ENCODE measurements around the gene CCDC7.
"Not testable (repeated sequence)": the region's sequence is repeated elsewhere in the genome, so short reads cannot be mapped to it uniquely, and the experiment has no call there.

Gene CCDC7

GRCh38 chr10:32890444-32890843 lies 444.5 kb downstream of the CCDC7 start:
- no peak for DNase-seq

GRCh38 chr10:32891261-32891660 lies 445.3 kb downstream of the CCDC7 start:
- DNase-seq = no peak

DNA sequence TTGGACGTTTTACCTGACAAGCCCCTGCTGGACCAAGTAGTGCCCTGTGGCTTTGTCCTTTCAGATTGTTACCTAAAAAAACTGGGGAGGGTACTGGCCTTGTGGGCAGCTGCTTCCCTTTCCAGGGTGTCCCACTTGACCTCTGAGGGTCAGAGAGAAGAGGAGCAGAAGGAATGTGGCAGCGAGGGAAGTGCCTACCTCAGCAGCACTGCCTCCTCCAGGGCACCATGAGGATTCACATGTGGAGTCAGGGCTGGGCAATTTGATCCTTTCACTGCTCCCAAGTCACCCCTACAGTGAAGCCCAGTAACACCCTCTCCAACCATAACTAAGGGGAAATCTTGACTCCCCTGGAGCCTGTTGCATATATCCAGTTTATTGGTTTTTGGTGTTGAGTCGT lies 447.5 kb downstream of the CCDC7 start:
- no peak for DNase-seq

- DNase-seq = no peak
Measured at GRCh38 chr10:32893916-32894664, 448.1 kb downstream of the CCDC7 start.

DNA sequence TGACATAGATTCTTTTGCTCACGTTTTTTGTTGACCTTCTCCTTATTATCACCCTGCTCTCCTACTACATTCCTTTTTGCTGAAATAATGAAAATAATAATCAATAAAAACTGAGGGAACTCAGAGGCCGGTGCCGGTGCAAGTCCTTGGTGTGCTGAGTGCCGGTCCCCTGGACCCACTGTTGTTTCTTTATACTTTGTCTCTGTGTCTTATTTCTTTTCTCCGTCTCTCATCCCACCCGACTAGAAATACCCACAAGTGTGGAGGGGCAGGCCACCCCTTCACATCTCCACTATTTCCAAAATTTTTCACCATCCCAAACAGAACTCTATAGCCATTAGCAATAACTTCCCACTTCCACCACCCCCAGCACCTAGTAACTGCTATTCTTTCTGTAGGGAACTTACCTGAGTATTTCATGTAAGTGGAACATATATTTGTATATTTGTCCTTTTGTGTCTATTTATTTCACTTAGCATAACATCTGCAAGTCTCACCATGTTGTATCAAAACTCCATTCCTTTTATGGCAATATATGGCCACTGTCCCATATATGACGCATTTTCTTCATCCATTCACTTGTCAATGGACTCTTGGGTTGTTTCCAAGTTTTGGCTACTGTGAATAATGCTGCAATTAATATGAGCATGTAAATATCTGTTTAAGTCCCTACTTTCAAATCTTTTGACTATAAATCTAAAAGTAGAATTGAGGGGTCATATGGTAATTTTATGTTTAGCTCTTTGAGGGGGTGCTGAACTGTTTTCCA lies 449.4 kb downstream of the CCDC7 start:
- not testable (repeated sequence) for DNase-seq

GRCh38 chr10:32901815-32902214 lies 455.9 kb downstream of the CCDC7 start:
- DNase-seq = no peak

DNA sequence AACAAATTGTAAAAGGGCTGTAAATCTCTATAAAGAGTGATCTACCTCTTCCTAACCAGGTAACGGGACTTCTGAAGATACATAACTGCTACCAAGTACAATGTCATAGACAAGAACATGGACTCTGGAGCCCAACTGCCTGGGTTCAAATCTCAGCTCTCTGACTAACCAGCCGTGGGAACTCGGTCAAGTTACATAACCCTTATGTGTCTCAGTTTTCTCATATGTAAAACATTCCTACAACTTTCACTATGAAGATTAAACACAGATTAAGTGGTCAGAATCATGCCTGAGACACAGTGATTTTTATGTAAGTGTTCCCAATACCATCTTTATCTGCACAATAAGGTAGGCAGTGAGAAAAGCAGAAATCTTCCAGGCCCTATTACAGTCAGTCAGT lies 459.5 kb downstream of the CCDC7 start:
- DNase-seq = no peak

DNA sequence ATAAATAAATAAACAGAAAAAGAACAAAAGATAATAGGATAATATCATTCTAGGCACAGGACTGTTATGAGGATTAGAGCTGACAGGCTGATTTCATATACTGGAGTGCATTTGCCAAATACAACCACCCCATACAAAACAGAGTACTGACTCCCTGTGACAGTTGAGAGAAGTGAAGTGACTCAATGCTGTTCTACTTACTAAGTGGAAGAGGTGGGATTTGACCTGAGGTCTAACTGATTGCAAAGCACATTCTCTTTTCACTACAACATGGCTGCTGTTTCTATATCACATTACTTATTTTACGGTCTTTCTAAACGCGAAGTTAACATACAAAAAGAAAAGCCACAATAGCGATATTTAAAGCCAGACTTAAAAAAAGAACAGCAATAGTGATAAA lies 460.7 kb downstream of the CCDC7 start:
- no peak for DNase-seq

- DNase-seq = no peak
Measured at GRCh38 chr10:32909456-32909855, 463.5 kb downstream of the CCDC7 start.

GRCh38 chr10:32909970-32910369 lies 464.0 kb downstream of the CCDC7 start:
- DNase-seq = not testable (repeated sequence)

GRCh38 chr10:32911285-32912016 lies 465.5 kb downstream of the CCDC7 start:
- no peak for DNase-seq

DNA sequence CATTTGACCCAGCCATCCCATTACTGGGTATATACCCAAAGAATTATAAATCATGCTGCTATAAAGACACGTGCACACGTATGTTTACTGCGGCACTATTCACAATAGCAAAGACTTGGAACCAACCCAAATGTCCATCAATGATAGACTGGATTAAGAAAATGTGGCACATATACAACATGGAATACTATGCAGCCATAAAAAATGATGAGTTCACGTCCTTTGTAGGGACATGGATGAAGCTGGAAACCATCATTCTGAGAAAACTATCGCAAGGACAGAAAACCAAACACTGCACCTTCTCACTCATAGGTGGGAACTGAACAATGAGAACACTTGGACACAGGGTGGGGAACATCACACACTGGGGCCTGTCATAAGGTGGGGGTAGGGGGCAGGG lies 471.9 kb downstream of the CCDC7 start:
- not testable (repeated sequence) for DNase-seq

DNA sequence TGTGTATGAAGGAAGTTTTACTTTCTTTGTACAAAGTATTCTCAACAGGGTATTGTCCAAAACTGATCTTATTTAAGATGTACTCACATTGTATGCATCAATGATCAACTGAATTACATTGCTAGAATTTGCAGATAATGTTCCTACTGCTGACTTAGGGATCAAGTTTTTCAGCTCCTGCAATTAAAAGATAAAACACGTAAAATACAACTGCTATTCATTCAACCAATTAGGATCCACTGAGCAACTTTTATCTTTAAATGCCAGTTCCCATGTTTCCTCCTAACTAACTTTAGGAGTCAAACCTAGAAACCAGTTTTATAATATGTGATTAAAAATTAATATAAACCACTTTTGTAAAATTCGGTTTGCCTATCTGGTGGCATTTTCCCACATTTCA lies 476.2 kb downstream of the CCDC7 start:
- DNase-seq = no peak

GRCh38 chr10:32923134-32923533 lies 477.2 kb downstream of the CCDC7 start:
- no peak for DNase-seq

DNA sequence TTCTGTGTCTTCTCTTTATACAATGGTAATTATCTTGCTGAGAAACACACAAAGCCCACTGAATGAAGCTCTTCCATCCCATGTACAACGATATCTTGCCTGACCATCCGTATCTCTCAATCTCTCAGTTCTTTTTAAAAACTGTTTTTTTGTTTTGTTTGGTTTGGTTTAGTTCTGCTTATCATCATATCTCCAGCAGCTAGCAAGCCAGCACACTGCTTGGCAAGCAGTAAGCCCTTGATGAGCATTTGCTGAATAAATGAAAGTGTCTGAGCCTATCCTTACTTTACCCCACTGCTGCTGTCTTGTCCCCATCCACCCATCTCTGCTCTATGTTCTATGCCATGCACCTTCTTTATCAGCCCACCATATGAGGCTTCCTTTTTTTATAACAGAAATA lies 477.9 kb downstream of the CCDC7 start:
- no peak for DNase-seq
